Measurements from ENCODE around the gene POC5.
A peak's percentile ranks its signal among the peaks of the same experiment; 100 is the strongest.
"Not testable (repeated sequence)": the region's sequence is repeated elsewhere in the genome, so short reads cannot be mapped to it uniquely, and the experiment has no call there.

The POC5 gene

GRCh38 chr5:75695472-75696351 lies 21.5 kb downstream of the POC5 start:
- not testable (repeated sequence) for DNase-seq

DNA sequence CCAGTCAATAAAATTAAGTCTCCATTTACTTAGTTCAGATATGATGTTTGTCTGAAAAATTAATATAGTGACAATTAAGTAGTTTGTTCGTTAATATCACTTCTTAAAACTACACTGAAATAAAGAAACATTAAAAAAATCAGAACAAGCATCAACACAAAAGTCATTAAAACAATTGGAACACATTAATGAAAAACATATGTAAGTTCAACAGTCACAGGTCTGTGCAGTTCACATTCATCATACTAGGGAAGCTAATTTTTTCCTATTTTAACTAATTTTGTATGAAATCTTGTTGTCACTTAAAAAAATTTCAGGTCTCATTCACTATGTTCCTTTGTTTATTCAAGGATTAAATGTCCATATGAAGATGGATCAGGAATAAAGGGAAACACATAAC lies 22.5 kb downstream of the POC5 start:
- DNase-seq, result no peak

DNA sequence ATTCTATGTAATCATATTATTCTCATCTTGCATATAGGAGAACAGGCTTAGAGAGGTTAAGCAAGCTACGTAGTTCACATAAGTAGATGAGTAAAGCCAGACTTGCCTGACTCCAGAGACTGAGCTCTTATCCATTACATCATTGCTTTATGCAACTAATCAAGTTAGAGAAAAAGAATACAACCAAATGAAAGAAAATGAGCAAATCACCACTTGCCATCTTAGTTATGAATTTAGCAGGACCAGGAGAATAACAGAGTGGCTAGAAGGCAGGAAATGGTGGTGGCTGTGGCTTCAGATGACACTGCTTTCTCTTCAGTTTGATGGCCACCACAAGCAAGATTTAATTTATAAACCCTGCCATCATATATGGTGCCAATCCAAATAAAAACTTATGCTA lies 26.6 kb downstream of the POC5 start:
- DNase-seq, result no peak

- no peak for DNase-seq
Measured at GRCh38 chr5:75686480-75686879, 30.8 kb downstream of the POC5 start.

- no peak for DNase-seq
Measured at GRCh38 chr5:75685141-75685540, 32.1 kb downstream of the POC5 start.

GRCh38 chr5:75681125-75681830 lies 36.0 kb downstream of the POC5 start:
- no peak for DNase-seq

GRCh38 chr5:75678155-75678554 lies 39.1 kb downstream of the POC5 start:
- DNase-seq, result no peak

DNA sequence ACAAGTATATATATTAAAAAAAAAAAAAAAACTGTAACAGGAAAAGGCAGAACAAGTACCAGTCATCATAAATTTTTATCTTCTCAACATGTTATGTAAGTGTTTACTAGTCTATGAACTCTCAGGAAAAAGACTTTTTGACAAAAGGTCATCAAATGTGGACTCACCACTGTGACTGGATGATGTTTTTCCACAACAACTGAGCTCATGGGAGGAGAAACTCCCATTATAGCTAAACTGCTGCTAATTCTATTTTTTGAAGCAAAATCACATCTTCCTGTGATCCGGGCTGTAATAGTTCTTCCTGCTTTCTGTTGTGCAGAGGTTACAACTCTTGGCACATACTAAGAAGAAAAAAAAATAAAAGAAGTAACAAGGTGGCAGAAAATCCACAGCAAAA lies 39.6 kb downstream of the POC5 start:
- DNase-seq, result no peak

GRCh38 chr5:75675783-75676182 lies 41.5 kb downstream of the POC5 start:
- no peak for DNase-seq

- no peak for DNase-seq
Measured at GRCh38 chr5:75672616-75673015, 44.6 kb downstream of the POC5 start.

GRCh38 chr5:75671506-75671905 lies 45.7 kb downstream of the POC5 start:
- no peak for DNase-seq

- DNase-seq, result no peak
Measured at GRCh38 chr5:75670577-75670976, 46.7 kb downstream of the POC5 start.

- peak; percentile 6 for DNase-seq
Measured at GRCh38 chr5:75668977-75669689, 48.1 kb downstream of the POC5 start.

DNA sequence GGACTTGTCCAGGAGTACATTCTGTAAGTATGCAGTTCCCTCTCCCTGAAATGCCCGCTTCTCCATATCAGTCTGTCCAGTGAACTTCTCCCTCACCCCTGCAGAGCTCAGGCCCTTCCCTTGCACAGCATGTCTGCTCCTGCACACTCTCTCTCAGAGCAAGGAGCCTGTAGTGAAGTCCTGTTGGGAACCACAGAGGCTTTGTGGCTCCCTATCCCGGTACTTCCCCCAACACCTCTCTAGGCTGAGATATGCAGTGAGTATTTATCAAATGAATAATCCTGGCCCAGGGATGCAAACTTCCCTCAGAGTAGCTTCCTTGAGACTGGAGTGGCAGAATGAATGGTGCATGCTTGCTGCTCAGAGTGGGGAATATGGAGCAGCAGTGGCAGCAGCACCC lies 48.8 kb downstream of the POC5 start:
- DNase-seq, result no peak

GRCh38 chr5:75667586-75667985 lies 49.7 kb downstream of the POC5 start:
- DNase-seq, result no peak

- DNase-seq, result no peak
Measured at GRCh38 chr5:75666801-75667200, 50.4 kb downstream of the POC5 start.

DNA sequence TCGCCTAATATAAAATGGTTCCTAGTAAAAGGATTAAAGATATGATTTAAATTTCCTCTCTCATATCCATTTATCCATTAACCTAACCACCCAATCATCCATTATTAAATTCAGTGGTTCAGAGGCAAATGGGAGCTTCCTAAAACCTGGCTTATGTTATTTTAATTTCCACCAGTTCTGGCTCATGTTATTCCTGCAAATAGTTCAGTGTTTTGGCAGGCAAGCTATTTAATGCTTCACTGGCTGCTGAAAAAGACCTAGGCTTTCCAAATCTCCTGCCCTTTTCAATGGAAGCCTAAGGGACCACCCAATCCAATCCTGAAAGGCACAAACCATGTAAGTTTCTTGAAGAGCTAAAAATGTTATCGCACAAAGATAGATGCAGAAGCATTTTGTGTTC lies 52.3 kb downstream of the POC5 start:
- no peak for DNase-seq

DNA sequence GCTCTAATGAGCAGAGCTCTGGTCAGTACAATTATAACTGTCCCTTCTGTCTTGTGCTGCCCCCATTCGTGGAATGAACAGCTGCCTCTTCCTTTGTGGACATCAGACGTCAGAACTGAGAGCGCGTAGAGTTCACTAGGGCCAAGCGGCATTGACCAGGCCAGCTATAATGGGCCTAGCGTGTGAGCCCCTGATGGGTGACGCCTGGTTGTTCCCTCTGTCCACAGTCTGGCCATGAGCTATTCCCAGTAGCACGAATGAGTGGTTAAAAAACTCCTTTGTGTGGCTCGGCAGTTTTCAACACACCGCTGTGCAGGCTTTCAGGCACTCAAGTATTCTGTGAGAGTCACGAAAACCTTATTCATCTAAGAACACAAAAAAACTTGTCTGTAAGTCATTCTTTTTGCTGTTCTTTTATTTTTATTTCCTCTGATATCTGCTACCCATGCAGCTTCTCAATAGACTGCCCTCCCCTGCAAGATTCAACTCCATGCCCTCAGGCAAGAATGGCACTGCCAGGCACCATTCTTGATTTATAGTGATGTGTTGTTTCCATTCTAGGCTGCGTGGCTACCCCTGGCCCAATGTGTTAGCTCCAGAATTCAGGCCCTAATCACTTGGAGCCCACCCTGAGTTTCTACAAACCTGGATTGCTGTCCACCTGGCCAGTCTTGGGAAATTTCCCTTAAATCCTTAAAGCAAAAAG lies 53.5 kb downstream of the POC5 start:
- no peak for DNase-seq

- no peak for DNase-seq
Measured at GRCh38 chr5:75662061-75662460, 55.2 kb downstream of the POC5 start.

DNA sequence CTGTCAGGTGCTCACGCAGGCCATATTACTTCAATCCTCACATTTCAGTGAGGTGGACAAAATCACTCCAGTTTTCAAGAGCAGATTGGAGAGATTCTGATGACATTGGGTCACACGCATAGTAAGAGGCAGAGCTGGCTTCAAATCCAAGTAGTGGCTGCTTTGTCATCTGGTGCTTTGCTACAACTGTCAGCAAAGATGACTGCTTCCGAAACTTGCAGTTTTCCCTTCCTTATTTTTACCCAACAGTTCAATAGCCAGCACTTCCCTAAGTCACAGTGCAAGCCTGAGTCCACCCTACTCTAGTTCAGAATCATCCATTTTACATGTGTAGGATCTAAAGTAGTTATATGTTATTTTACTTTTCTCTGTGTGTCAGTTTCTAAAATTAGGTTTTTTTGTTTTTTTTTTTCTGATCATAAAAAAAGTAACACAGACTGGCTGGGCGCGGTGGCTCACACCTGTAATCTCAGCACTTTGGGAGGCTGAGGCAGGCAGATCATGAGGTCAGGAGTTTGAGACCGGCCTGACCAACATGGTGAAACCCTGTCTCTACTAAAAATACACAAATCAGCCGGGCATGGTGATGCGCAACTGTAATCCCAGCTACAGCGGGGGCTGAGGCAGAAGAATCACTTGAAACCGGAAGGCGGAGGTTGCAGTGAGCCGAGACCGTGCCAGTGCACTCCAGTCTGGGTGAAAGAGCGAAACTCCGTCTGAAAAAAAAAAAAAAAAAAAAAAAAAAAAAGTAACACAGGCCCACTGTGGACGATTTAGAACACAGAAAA lies 56.4 kb downstream of the POC5 start:
- no peak for DNase-seq

DNA sequence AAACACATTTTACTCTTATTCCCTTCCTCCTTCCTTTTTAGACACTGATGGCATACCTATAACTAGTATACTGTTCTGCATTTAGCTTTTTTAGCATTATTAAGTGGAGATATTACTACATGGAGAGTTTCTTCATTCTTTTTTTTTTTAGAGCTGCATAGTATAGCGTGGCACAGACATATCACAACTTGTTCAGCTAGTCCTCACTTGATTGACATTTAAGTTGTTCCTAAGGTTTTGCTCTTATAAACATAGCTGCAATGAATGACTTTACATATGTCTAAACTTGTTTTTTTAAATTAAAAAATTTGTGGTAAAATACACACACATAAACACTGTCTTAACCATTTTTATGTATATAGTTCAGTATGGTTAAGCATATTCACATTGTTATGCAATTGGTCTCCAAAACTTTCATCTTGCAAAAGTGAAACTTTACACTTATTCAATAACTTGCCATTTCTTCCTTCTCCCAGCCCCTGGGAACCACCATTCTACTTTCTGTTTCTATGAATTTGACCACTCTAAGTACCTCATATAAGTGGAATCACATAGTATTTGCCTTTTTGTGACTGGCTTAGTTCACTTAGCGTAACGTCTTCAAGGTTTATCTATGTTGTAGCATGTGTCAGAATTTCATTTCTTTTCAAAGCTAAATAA lies 57.3 kb downstream of the POC5 start:
- no peak for DNase-seq

Measured in NCI-H2171 (cell line).